ENCODE data around the gene MAP1S.
"Not testable (repeated sequence)": the region's sequence is repeated elsewhere in the genome, so short reads cannot be mapped to it uniquely, and the experiment has no call there.

MAP1S gene

DNA sequence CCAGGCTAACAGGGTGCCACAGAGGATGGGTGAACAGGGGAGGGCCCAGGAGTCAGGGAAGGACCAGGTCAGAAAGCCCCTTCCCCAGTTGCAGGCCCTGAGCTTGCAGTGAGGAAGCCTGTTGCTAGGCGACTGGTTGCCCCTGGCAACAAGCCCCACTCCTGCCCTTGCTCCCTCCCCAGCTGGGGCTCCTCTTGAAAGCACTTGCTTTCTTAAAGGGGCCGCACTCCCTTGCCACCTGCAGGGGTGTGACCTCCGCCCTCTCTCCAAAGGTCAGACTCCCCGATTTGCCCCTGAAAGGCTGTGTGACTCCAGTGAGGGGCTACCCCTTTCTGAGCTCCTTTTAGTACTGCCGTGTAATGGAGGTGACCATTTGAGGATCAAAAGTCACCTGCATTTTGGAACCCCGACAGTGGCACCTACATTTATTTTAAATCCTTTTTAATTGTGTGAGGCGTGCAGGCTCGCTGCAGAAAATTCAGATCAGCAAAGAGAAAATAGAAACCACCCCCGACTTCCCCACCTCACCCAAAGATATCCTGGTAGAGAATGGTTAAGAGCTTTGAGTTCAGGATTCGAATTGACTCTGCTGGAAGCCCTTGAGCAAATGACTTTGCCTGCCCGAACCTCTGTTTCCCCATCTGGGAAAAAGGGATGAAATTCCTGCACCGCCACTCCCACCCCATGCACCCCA lies 36.8 kb downstream of the MAP1S start:
- DNase-seq, result peak; percentile 54
- peaks cover 29% of the 10 kb centered on the region for H3K36me3 Mint-ChIP-seq (ENCODE audit: low read depth)
- no peak overlapping the region for H3K4me3 Mint-ChIP-seq
- no peak overlapping the region for H3K27ac Mint-ChIP-seq
- H3K4me1 Mint-ChIP-seq, result peaks cover 56% of the 10 kb centered on the region
- no peak for ATAC-seq
- no peaks in the 10 kb centered on the region for H3K27me3 Mint-ChIP-seq
- H3K9me3 Mint-ChIP-seq, result no peaks in the 10 kb centered on the region

DNA sequence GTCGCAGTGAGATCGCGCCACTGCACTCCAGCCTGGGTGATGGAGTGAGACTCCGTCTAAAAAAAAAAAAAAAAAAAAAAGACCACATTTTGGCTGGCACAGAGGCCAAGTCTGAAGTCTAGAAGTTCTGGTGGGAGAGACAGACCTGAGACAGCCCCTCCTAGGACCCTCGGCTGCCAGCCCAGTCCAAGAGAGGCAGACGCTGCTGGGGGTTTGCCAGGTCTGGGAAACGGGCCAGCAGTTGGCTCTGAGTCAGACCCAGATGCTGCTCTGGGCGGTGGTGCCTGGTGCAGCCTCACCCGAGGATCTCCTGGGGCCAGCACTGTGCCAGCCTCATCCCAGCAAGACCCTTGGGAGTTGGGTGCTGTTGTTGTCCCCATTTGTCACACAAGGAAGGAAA lies 37.8 kb downstream of the MAP1S start:
- peaks cover 50% of the 10 kb centered on the region for H3K4me1 Mint-ChIP-seq
- no peak overlapping the region for H3K4me3 Mint-ChIP-seq
- H3K9me3 Mint-ChIP-seq, result no peaks in the 10 kb centered on the region
- H3K27me3 Mint-ChIP-seq, result no peaks in the 10 kb centered on the region
- H3K27ac Mint-ChIP-seq, result no peak overlapping the region
- no peak for ATAC-seq
- DNase-seq, result no peak
- H3K36me3 Mint-ChIP-seq (ENCODE audit: low read depth), result peaks cover 29% of the 10 kb centered on the region

DNA sequence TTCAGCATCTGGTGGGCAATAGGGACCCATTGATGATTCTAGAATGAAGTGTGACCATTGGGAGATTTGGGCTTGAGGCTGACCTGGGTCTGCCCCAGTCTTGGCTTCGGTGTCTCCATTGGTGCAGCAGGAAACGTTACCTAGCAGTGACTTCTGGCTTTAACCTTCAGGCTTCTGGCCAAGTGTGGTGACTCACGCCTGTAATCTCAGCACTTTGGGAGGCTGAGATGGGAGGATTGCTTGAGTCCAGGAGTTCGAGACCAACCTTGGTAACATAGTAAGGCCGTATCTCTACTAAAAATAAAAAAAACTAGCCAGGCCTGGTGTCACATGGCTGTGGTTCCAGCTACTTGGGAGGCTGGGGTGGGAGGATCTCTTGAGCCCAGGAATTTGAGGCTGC lies 39.2 kb downstream of the MAP1S start:
- no peak overlapping the region for H3K4me3 Mint-ChIP-seq
- H3K27ac Mint-ChIP-seq, result no peak overlapping the region

DNA sequence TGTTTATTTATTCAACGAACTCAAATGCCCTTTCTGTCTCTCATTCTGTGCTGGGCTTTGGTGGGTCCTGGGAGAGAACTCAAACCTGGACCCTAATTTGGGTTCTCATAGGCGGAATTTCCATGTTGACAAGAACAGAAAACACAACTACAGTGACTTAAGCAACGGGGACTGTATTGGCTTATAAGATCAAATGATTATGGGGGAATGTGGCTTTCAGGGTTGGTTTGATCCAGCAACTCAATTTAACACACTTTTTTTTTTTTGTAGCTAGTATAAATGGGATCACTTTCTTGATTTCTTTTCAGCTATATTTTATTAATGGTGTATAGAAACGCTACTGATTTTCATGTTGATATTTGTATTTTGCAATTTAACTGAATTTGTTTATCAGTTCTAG lies 41.9 kb downstream of the MAP1S start:
- Mint-ChIP-seq H3K27me3 (no peaks in the 10 kb centered on the region), H3K9me3 (no peaks in the 10 kb centered on the region), H3K4me1 (peaks cover 29% of the 10 kb centered on the region), H3K36me3 (ENCODE audit: low read depth) (peaks cover 43% of the 10 kb centered on the region), H3K4me3 (no peak overlapping the region), H3K27ac (no peak overlapping the region)
- no peak for ATAC-seq
- no peak for DNase-seq

More for the DNA sequence above, 39.2 kb downstream of the MAP1S start:
- no peak for ATAC-seq
- Mint-ChIP-seq H3K9me3 (no peaks in the 10 kb centered on the region), H3K27me3 (no peaks in the 10 kb centered on the region), H3K4me1 (peaks cover 48% of the 10 kb centered on the region), H3K36me3 (ENCODE audit: low read depth) (peaks cover 36% of the 10 kb centered on the region)
- DNase-seq, result no peak

DNA sequence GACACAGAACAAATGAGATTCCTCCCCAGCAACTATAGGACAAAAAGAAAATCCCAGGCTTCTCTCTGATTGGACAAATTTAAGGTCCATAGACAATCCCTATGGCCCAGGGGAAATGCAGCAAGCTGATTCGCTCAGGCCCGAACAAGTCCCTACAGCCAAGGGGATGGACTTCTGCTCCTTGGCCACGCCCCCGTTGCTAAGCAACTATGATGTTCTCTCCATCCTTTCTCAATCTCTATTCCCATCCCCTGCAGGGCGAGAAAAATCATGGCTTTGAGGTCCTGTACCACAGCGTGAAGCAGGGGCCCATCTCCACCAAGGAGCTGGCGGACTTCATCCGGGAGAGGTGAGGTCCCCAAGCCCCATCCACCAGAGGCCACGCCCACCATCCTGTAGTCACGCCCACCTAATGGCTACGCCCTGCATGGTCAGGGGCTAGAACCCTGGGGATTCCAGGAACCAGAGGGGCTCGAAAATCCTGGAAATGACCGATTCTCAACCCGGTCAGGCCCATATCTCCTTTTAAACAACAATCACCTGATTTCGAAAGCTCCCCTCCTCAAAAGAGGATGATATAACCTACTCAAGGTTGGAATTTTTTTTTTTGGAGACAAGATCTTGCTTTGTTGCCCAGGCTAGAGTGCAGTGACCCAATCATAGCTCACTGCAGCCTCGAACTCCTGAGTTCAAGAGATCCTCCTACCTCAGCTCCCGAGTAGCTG lies 43.4 kb downstream of the MAP1S start:
- no peaks in the 10 kb centered on the region for H3K27me3 Mint-ChIP-seq

DNA sequence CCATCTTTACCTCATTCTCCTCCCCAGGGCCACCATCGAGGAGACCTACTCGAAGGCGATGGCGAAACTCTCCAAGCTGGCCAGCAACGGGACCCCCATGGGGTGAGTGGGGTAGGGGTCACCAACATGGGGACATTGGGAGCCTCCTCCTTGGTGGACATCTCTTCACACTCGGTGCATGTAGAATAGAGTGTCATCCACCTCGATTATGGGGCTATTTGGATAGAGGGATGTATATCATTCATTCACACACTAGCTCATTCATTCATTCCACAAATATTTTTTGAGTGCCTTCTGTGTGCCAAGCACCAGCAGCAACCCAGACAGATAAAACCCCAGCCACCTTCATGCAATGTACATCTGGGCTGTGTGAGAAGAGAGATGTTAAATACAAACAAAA lies 45.1 kb downstream of the MAP1S start:
- DNase-seq (no peak), ATAC-seq (no peak)
- H3K27ac Mint-ChIP-seq, result no peak overlapping the region
- H3K4me1 Mint-ChIP-seq, result peaks cover 21% of the 10 kb centered on the region
- no peaks in the 10 kb centered on the region for H3K9me3 Mint-ChIP-seq
- no peaks in the 10 kb centered on the region for H3K27me3 Mint-ChIP-seq
- H3K36me3 Mint-ChIP-seq (ENCODE audit: low read depth), result peaks cover 37% of the 10 kb centered on the region
- H3K4me3 Mint-ChIP-seq, result no peak overlapping the region

More for the DNA sequence above, 43.4 kb downstream of the MAP1S start:
- no peak overlapping the region for H3K27ac Mint-ChIP-seq
- no peaks in the 10 kb centered on the region for H3K9me3 Mint-ChIP-seq
- DNase-seq (no peak), ATAC-seq (no peak)
- peaks cover 41% of the 10 kb centered on the region for H3K36me3 Mint-ChIP-seq (ENCODE audit: low read depth)
- no peak overlapping the region for H3K4me3 Mint-ChIP-seq
- H3K4me1 Mint-ChIP-seq, result peaks cover 25% of the 10 kb centered on the region

DNA sequence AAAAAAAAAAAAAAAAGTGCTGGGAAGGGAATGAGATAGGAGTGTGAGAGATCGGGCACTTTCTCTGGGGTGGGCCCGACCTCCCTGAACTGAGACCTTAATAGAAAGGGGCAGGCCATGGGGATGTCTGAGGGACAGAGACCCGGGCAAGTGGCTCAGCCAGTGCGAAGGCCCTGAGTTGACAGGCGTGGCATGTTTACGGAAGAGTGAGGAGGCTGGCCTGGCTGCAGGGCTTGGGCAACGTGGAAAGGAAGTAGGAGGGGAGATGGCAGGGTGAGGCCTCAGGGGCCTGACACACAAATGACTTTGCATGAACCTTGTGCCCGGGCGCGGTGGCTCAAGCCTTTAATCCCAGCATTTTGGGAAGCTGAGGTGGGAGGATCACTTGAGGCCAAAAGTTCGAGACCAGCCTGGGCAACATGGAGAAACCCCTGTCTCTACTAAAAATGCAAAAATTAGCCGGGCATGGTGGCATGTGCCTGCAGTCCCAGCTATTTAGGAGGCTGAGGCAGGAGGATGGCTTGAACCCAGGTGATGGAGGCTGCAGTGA lies 45.9 kb downstream of the MAP1S start:
- DNase-seq (no peak), ATAC-seq (no peak)
- peaks cover 16% of the 10 kb centered on the region for H3K4me1 Mint-ChIP-seq
- no peak overlapping the region for H3K27ac Mint-ChIP-seq
- H3K27me3 Mint-ChIP-seq, result no peaks in the 10 kb centered on the region
- H3K36me3 Mint-ChIP-seq (ENCODE audit: low read depth), result peaks cover 36% of the 10 kb centered on the region
- no peaks in the 10 kb centered on the region for H3K9me3 Mint-ChIP-seq
- H3K4me3 Mint-ChIP-seq, result no peak overlapping the region

DNA sequence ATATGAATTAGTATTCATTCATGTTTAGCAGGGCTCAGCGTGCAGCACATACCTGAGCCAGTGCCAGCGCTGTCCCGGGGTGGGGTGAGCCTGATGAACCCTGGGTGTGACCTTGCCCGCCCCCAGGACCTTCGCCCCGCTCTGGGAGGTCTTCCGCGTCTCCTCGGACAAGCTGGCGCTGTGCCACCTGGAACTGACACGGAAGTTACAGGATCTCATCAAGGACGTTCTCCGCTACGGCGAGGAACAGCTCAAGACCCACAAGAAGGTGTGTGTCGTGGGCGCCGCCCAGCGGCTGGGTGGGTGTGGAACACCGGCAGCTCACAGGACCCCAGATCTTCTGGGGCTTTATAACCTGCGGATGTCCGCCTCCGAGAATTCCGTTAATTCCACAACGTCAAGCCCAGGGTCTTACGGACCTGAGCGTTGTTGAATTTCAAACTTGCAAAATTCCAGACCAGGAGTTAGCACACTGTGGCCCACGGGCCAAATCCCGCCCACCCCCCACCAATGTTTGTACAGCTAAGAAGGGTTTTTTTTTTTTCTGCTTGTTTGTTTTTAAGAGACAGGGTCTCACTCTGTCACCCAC lies 47.4 kb downstream of the MAP1S start:
- no peaks in the 10 kb centered on the region for H3K27me3 Mint-ChIP-seq
- DNase-seq (peak; percentile 59), ATAC-seq (no peak)
- H3K4me1 Mint-ChIP-seq, result peaks cover 4% of the 10 kb centered on the region
- no peak overlapping the region for H3K27ac Mint-ChIP-seq
- H3K4me3 Mint-ChIP-seq, result no peak overlapping the region
- H3K9me3 Mint-ChIP-seq, result no peaks in the 10 kb centered on the region
- peaks cover 36% of the 10 kb centered on the region for H3K36me3 Mint-ChIP-seq (ENCODE audit: low read depth)

DNA sequence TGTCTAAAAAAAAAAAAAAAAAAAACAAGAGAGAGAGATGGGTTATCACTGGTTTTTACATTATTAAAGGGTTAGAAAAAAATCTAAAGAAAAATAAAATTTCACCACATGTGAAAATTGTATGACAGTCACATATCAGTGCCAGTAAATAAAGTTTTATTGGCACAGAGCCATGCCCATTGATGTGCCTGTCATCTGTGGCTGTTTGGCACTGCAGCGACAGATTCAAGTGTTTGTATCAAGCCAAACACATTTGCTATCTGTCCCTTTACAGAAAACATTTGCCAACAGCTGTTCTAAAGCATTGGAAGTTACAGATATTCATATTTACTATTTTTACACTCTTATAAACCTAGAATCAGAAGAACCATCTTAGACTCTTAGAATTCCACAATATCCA lies 48.3 kb downstream of the MAP1S start:
- Mint-ChIP-seq H3K4me3 (no peak overlapping the region), H3K36me3 (ENCODE audit: low read depth) (peaks cover 39% of the 10 kb centered on the region), H3K9me3 (no peaks in the 10 kb centered on the region), H3K4me1 (peaks cover 4% of the 10 kb centered on the region), H3K27me3 (no peaks in the 10 kb centered on the region), H3K27ac (no peak overlapping the region)
- ATAC-seq (no peak), DNase-seq (no peak)

DNA sequence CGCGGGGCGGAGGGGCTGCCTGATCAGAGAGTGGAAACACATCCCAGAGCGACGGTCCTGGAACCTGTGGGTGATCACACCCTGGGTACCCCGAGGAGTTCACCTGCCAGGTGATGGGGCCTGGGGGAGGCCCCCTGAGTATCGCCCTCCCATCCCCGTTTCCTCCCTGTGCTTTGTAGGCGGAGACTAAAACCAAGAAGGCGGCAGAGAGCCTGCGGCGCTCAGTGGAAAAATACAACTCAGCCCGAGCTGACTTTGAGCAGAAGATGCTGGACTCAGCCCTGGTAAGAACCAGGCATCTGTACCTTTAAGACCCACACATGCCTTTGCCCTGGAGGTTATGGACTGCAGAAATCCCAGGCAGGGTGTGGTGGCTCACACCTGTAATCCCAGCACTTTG lies 51.3 kb downstream of the MAP1S start:
- no peaks in the 10 kb centered on the region for H3K27me3 Mint-ChIP-seq
- ATAC-seq (no peak), DNase-seq (no peak)
- peaks cover 32% of the 10 kb centered on the region for H3K36me3 Mint-ChIP-seq (ENCODE audit: low read depth)
- no peaks in the 10 kb centered on the region for H3K9me3 Mint-ChIP-seq
- H3K4me1 Mint-ChIP-seq, result peaks cover 5% of the 10 kb centered on the region
- H3K27ac Mint-ChIP-seq, result no peak overlapping the region
- no peak overlapping the region for H3K4me3 Mint-ChIP-seq

DNA sequence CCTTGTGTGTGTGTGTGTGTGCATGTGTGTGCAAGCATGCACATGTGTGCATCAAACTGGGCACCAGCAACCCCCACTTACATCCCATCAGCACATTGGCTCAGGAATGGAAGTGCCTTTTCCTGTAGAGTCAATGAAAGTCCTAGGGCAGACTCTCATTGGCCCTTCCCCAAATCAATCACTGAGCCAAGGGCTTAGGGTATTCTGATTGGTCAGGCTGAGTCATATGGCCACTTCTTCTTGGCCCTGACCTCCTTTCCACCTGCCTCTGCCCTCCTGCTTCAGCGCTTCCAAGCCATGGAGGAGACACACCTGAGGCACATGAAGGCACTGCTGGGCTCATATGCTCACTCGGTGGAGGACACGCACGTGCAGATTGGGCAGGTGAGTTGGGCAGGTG lies 52.9 kb downstream of the MAP1S start:
- DNase-seq, result no peak
- Mint-ChIP-seq H3K4me3 (no peak overlapping the region), H3K27ac (no peak overlapping the region), H3K9me3 (no peaks in the 10 kb centered on the region), H3K4me1 (peaks cover 17% of the 10 kb centered on the region), H3K27me3 (no peaks in the 10 kb centered on the region), H3K36me3 (ENCODE audit: low read depth) (peaks cover 28% of the 10 kb centered on the region)
- no peak for ATAC-seq

DNA sequence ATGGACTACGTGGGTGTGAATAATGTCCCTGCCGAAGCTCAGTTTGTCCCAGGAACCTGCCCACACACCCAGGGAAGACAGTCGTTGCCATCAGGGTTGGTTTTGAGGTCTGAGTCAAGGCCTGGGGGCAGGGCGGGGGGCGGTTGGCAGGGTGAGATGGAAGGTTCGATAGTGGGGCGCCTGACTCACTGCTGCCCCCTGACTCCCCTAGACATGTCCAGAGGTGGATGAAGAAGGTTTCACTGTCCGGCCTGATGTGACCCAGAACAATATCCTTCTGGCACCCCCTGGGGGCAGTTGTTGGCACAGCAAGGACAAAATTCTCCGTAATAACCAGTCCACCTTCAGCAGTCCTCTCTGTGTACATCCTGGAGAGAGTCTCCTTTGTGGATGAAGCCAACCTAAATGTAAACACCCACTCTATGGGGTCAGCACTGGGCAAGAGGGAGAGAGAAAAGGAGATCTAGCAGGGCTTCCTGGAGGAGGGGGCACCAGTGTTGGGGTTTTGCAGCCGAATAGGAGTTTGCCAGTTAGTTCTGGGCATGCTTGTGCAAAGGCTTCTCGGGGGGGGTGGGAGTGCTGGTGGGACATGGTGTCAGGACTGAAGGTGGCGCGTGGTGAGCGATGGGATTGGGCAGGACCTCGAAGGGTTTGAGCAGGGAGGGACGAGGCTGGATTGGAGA lies 56.1 kb downstream of the MAP1S start:
- no peak for ATAC-seq
- no peaks in the 10 kb centered on the region for H3K27me3 Mint-ChIP-seq
- H3K4me1 Mint-ChIP-seq, result peaks cover 24% of the 10 kb centered on the region
- no peaks in the 10 kb centered on the region for H3K9me3 Mint-ChIP-seq
- peaks cover 20% of the 10 kb centered on the region for H3K36me3 Mint-ChIP-seq (ENCODE audit: low read depth)
- peak; percentile 59 for DNase-seq
- H3K4me3 Mint-ChIP-seq, result no peak overlapping the region
- H3K27ac Mint-ChIP-seq, result no peak overlapping the region

DNA sequence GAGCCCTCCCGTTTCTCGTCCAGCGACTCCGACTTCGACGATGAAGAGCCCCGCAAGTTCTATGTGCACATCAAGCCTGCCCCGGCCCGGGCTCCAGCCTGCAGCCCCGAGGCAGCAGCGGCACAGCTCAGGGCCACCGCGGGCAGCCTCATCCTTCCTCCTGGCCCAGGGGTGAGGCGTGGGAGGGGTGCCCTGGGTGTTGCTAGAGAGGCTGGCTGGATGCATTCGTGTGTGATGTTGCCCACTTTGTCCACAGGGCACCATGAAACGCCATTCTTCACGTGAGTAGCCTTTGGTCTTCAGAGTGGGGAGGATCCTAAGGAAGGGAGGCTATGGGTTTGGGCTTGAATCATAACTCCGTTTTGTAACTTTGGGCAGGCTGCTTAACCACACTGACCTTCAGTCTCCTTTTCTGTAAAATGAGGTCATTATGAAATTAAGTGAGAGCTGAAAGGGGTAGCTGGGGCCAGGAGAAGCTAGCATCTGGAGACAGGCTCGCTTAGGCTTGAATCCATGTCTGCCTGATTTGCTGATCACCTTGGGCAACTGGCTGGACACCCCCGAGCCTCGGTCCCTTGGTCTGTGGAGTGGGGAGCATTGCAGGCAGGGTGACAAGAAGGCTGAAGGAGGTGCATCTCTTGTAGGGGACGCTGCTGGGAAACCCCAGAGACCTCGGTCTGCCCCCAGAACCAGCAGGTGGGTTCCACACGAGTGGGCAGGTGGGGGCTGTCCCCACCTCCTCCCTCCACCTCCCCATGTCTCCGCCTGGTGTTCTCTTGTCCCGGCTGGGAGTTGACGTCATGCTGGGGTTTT lies 56.9 kb downstream of the MAP1S start:
- peak; percentile 73 for ATAC-seq
- H3K4me1 Mint-ChIP-seq, result peaks cover 24% of the 10 kb centered on the region

DNA sequence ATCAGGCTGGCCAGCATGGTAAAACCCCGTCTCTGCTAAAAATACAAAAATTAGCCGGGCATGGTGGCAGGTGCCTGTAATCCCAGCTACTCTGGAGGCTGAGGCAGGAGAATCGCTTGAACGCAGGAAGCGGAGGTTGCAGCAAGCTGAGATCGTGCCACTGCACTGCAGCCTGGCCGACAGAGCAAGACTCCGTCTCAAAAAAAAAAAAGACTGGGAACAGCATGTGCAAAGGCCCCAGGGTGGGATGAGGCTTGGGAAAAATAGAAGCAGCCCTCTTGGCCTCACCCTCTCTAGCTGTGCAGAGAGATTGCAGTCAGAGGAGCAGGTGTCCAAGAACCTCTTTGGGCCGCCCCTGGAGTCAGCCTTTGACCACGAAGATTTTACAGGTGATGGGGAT lies 58.6 kb downstream of the MAP1S start:
- not testable (repeated sequence) for H3K4me3 Mint-ChIP-seq, H3K9me3 Mint-ChIP-seq, H3K27ac Mint-ChIP-seq, H3K27me3 Mint-ChIP-seq, ATAC-seq, DNase-seq
- H3K36me3 Mint-ChIP-seq (ENCODE audit: low read depth), result peaks cover 16% of the 10 kb centered on the region
- peaks cover 24% of the 10 kb centered on the region for H3K4me1 Mint-ChIP-seq

More for the DNA sequence above, 56.9 kb downstream of the MAP1S start:
- Mint-ChIP-seq H3K9me3 (no peaks in the 10 kb centered on the region), H3K27ac (peak overlapping the region; percentile 80), H3K36me3 (ENCODE audit: low read depth) (peaks cover 18% of the 10 kb centered on the region), H3K27me3 (no peaks in the 10 kb centered on the region), H3K4me3 (no peak overlapping the region)
- DNase-seq, result peak; percentile 47

Data from activated naive CD8-positive, alpha-beta T cell treated with anti-CD3 and anti-CD28 coated beads, Interleukin-2, amount 50 U/mL, for 24 hours (primary cell).